Activated B cell treated with CpG ODN at 0.5 μM for 24 hours (primary cell): ENCODE data around the gene AIMP1. TPM values are rescaled to one million over a fixed set of nuclear protein-coding genes. Genes with fewer than 3 reads are reported as not detected.
"Not testable (repeated sequence)": the region's sequence is repeated elsewhere in the genome, so short reads cannot be mapped to it uniquely, and the experiment has no call there.

ENCODE experiments used
- ATAC-seq: fragments of 200-7000 bp; cut with Tn5 transposase; one replicate; pipeline ENCODE4 v1.10.0; 2021; ENCODE audit warnings: low read depth, mild to moderate bottlenecking, moderate library complexity
- CTCF ChIA-PET: fragments of 350-600 bp; sonication (Branson Sonifier 250); formaldehyde crosslinking; loops from one replicate; lab custom pipeline; 2021; ENCODE audit warnings: antibody characterized with exemption; lab: Charles Lee
- POLR2A ChIA-PET: fragments of 350-600 bp; sonication (Branson Sonifier 250); formaldehyde crosslinking; loops from one replicate; lab custom pipeline; 2021; ENCODE audit warnings: antibody characterized with exemption; lab: Charles Lee
- DNase-seq: peaks from one replicate; pipeline ENCODE4 v3.0.0; 2022
- H3K27ac Mint-ChIP-seq: one replicate; pipeline ENCODE4 v1.8.0; 2020; ENCODE audit warnings: mixed read lengths
- H3K27me3 Mint-ChIP-seq: one replicate; pipeline ENCODE4 v1.8.0; 2021; ENCODE audit warnings: mixed read lengths
- H3K36me3 Mint-ChIP-seq: one replicate; pipeline ENCODE4 v1.8.0; 2021; ENCODE audit warnings: low read depth, mixed read lengths
- H3K4me1 Mint-ChIP-seq: one replicate; pipeline ENCODE4 v1.8.0; 2021; ENCODE audit warnings: mixed read lengths
- H3K4me3 Mint-ChIP-seq: one replicate; pipeline ENCODE4 v1.8.0; 2020; ENCODE audit warnings: mild to moderate bottlenecking, mixed read lengths
- H3K9me3 Mint-ChIP-seq: one replicate; pipeline ENCODE4 v1.8.0; 2020; ENCODE audit warnings: mixed read lengths
- CTCF ChIP-seq: fragments of 200-600 bp; IDR thresholded peaks from one replicate; pipeline ENCODE4 v1.8.0; 2022; ENCODE audit warnings: antibody characterized with exemption, mild to moderate bottlenecking
- intact Hi-C: fragments of 100-400 bp; cut with micrococcal nuclease; formaldehyde crosslinking; loops from one replicate; pipeline ENCODE4 v1.15.1; 2024
- total RNA-seq: library from RNA; stranded (reverse); gene quantifications from 2 replicates; pipeline ENCODE4 v1.2.3, GENCODE V29; 2022

The AIMP1 gene
- total RNA-seq, 1 donor from 2014 or later = 53.5 TPM

GRCh38 chr4:106317815-106318214, 1.5 kb downstream of the AIMP1 start:
- H3K9me3 Mint-ChIP-seq = no peaks in the 10 kb centered on the region
- H3K36me3 Mint-ChIP-seq = peaks cover 21% of the 10 kb centered on the region
- H3K27me3 Mint-ChIP-seq = no peaks in the 10 kb centered on the region
- H3K4me3 Mint-ChIP-seq = no peak overlapping the region
- peaks cover 36% of the 10 kb centered on the region for H3K4me1 Mint-ChIP-seq
- TF ChIP-seq CTCF = no peak
- ChIA-PET POLR2A (no interaction called here), CTCF (no interaction called here)
- H3K27ac Mint-ChIP-seq = no peak overlapping the region
- ATAC-seq = no peak
- intact Hi-C loops = loop anchor here (2.0 to 5.0 kb wide), 3 partner anchors 15 to 1669 kb away; partner anchors contain the start of genes CYP2U1 and HADH
- no peak for DNase-seq

DNA sequence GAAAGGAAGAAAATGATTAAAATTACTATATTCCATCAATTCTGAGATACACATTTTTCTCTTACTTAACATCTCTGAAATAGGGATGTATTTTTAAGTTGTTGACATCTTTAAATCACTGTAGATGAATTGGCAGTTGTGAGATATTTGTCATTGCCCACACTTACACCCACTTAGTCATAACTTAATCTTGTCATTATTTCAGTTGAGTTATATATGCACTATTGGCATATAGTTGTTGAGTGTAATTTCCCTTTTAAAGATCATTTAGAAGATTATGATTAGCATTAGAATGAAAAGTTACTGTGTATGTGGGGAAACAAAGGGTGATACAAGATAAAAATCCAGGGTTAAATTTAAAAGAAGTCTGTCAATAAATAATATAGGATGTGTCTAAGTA, 2.2 kb downstream of the AIMP1 start:
- Mint-ChIP-seq H3K4me1 (peaks cover 36% of the 10 kb centered on the region), H3K9me3 (no peaks in the 10 kb centered on the region), H3K27me3 (no peaks in the 10 kb centered on the region), H3K27ac (no peak overlapping the region), H3K36me3 (peaks cover 23% of the 10 kb centered on the region), H3K4me3 (no peak overlapping the region)
- no peak for DNase-seq
- ChIA-PET POLR2A (no interaction called here), CTCF (no interaction called here)
- intact Hi-C loops = loop anchor here (5.0 kb wide), 1 partner anchor 1669 kb away; the partner anchor contains the start of gene HADH
- ATAC-seq = no peak
- TF ChIP-seq CTCF = no peak

DNA sequence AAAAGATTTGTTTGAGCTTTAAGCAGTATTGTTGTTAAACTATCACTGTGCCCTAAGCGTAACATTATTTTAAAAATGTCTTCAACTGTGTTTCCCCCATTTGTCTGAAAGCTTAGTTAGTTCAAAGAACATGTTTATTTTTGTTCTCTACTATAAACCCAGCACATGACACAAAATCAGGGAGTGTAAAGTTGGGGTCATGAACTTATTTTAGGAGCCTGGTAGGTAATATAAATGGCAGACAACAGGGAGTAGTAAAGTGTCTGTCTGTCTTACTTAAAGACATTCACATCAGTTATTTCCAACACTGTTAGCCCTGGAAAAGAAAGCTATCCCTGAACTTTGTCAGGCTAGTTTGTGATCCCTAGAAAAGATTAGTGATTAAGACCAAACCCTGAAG, 3.9 kb downstream of the AIMP1 start:
- peaks cover 28% of the 10 kb centered on the region for H3K36me3 Mint-ChIP-seq
- no peak for ATAC-seq

GRCh38 chr4:106321168-106321567, 4.8 kb downstream of the AIMP1 start:
- H3K4me3 Mint-ChIP-seq, H3K27ac Mint-ChIP-seq, H3K27me3 Mint-ChIP-seq, POLR2A ChIA-PET, intact Hi-C loops, ATAC-seq, DNase-seq, H3K9me3 Mint-ChIP-seq, CTCF ChIA-PET: not testable (repeated sequence)
- Mint-ChIP-seq H3K36me3 (peaks cover 31% of the 10 kb centered on the region), H3K4me1 (peaks cover 18% of the 10 kb centered on the region)

More for the DNA sequence above, 3.9 kb downstream of the AIMP1 start:
- CTCF ChIA-PET = no interaction called here
- intact Hi-C loops = no loop called here
- DNase-seq = no peak
- POLR2A ChIA-PET = no interaction called here
- H3K4me1 Mint-ChIP-seq = peaks cover 22% of the 10 kb centered on the region
- H3K4me3 Mint-ChIP-seq = no peak overlapping the region
- no peaks in the 10 kb centered on the region for H3K9me3 Mint-ChIP-seq
- no peaks in the 10 kb centered on the region for H3K27me3 Mint-ChIP-seq
- H3K27ac Mint-ChIP-seq = no peak overlapping the region
- TF ChIP-seq CTCF = no peak

DNA sequence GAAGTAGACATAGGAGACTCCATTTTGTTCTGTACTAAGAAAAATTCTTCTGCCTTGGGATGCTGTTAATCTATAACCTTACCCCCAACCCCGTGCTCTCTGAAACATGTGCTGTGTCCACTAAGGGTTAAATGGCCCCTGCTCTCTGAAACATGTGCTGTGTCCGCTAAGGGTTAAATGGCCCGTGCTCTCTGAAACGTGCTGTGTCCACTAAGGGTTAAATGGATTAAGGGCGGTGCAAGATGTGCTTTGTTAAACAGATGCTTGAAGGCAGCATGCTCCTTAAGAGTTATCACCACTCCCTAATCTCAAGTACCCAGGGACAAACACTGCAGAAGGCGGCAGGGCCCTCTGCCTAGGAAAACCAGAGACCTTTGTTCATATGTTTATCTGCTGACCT, 5.5 kb downstream of the AIMP1 start:
- H3K27me3 Mint-ChIP-seq, H3K9me3 Mint-ChIP-seq, DNase-seq, POLR2A ChIA-PET, CTCF ChIA-PET, intact Hi-C loops, ATAC-seq, H3K27ac Mint-ChIP-seq, H3K4me3 Mint-ChIP-seq: not testable (repeated sequence)
- Mint-ChIP-seq H3K4me1 (peaks cover 18% of the 10 kb centered on the region), H3K36me3 (peaks cover 35% of the 10 kb centered on the region)

DNA sequence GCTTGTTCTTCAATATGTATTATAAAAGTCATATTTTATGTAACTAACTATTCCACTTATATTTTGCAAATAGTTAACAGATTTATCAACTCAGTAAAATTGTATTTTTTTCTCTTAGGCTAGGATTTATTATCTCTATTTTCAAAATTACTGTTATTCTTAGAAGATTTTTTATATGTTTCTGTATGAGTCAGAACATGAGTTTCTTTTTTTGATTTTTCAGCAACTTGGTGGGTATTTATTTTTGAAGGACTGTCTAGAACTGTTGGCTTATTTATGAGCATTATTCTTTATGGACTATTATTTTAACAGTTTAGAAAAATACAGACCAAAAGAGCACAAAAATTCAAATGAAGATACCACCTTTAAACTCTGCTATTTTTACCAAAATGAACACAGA, 6.8 kb downstream of the AIMP1 start:
- intact Hi-C loops = no loop called here
- no peak overlapping the region for H3K27ac Mint-ChIP-seq
- no peak for TF ChIP-seq CTCF
- H3K4me1 Mint-ChIP-seq = peaks cover 17% of the 10 kb centered on the region
- peaks cover 48% of the 10 kb centered on the region for H3K36me3 Mint-ChIP-seq
- no peak for ATAC-seq
- POLR2A ChIA-PET = no interaction called here
- H3K27me3 Mint-ChIP-seq = no peaks in the 10 kb centered on the region
- H3K4me3 Mint-ChIP-seq = no peak overlapping the region
- no peak for DNase-seq
- CTCF ChIA-PET = no interaction called here
- H3K9me3 Mint-ChIP-seq = no peaks in the 10 kb centered on the region
